ENCODE measurements around the gene OSM.

The OSM gene

GRCh38 chr22:30292069-30292970, 25.7 kb upstream of the OSM start:
- Histone ChIP-seq H3K4me3 (no peak overlapping the region), H3K27ac (peak overlapping the region; percentile 80 to 95)
- no peak for DNase-seq (ENCODE audit: low spot score)
- no peak for TF ChIP-seq CTCF (IDR thresholded peaks at IDR 0.05)

GRCh38 chr22:30291058-30291892, 24.6 kb upstream of the OSM start:
- Histone ChIP-seq H3K27ac (peak overlapping the region; percentile 80 to 95), H3K4me3 (peak overlapping the region; percentile 95)
- TF ChIP-seq CTCF (IDR thresholded peaks at IDR 0.05), result no peak
- peak; percentile 91 for DNase-seq (ENCODE audit: low spot score)

- no peak for DNase-seq (ENCODE audit: low spot score)
- H3K27ac ChIP-seq, result peak overlapping the region; percentile 80 to 95
- no peak for TF ChIP-seq CTCF (IDR thresholded peaks at IDR 0.05)
- peak overlapping the region; percentile 95 for H3K4me3 ChIP-seq
Observed at GRCh38 chr22:30290342-30291057, 23.8 kb upstream of the OSM start.

GRCh38 chr22:30289980-30290313, 23.3 kb upstream of the OSM start:
- no peak for DNase-seq (ENCODE audit: low spot score)

GRCh38 chr22:30289141-30289979, 22.7 kb upstream of the OSM start, which contains the start of gene CASTOR1:
Gene CASTOR1, minus strand, starts transcription at chr22:30289505. Its CDS starts 8 bp downstream, at chr22:30289497.
- DNase-seq (ENCODE audit: low spot score), result peak; percentile 99
- TF ChIP-seq CTCF (IDR thresholded peaks at IDR 0.05), result no peak
- Histone ChIP-seq H3K27ac (peak within 1 kb of the TSS; percentile 87 to 95), H3K4me3 (peak within 1 kb of the TSS; percentile 95)

More at GRCh38 chr22:30289980-30290313, 23.3 kb upstream of the OSM start:
- peak overlapping the region; percentile 80 to 95 for H3K27ac ChIP-seq
- no peak for TF ChIP-seq CTCF (IDR thresholded peaks at IDR 0.05)
- peak overlapping the region; percentile 95 for H3K4me3 ChIP-seq

Data from coronary artery (tissue), 2 donors.